ENCODE results near the gene HOXA4.

Gene HOXA4

DNA sequence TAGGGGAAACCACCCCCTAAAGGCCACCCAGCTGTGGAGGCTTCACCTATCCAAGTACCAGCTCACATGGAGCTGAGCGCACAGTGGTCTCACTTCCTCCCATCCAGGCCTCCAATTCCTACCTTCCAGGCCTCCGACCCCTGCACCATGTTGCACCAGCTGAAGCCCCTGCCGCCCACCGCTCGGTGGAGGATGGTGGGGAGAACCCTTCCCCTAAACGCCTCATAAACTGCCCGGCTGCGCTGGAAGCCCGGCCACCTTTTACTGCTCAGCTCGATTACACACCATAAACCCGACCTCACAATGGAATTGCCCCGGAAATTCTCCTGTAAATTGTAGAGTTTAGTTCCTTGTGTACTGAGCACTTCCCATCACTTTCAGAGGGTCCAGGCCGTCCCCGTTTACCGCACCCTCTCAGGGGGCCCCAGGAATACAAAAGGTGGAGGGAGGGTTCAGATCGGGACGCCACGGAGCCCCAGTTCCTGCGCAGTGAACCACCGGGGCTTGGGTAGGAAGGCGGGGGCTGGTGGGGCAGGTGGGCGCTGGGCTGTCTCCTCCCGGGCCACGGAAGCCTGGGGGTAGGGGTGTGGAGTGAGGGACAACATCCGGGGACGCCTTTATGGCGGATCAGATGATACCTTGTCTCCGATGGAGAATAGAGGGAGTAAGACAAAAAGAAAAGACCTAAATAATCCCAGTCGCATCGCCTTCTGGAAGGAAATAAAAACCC is 27.3 kb upstream of the HOXA4 start:
- DNase-seq (ENCODE audit: low read depth) = no peak

- DNase-seq (ENCODE audit: low read depth) = no peak
Measured at GRCh38 chr7:27156916-27157701, 26.6 kb upstream of the HOXA4 start.

DNA sequence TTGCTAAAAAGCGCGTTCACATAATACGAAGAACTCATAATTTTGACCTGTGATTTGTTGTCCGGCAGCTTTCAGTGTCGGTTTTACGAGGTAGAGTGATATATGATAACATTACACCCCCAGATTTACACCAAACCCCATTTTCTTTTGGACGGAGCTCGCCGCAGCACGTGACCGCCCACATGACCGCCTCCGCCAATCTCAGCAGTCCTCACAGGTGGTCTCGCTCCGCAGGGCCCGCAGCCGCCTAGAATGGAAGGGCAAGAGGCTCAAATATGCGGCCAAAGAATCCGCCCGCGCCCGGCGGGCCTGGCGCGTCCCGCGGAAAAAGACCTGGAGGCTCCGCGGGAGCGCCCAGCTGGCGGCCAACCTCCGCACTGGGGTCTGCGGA is 25.9 kb upstream of the HOXA4 start, which contains the start of gene HOXA7:
Gene HOXA7 (minus strand): TSS at position 168 of the 391 bp plus-strand sequence. CDS start 130 bp downstream, at position 38.
- DNase-seq (ENCODE audit: low read depth) = no peak

DNA sequence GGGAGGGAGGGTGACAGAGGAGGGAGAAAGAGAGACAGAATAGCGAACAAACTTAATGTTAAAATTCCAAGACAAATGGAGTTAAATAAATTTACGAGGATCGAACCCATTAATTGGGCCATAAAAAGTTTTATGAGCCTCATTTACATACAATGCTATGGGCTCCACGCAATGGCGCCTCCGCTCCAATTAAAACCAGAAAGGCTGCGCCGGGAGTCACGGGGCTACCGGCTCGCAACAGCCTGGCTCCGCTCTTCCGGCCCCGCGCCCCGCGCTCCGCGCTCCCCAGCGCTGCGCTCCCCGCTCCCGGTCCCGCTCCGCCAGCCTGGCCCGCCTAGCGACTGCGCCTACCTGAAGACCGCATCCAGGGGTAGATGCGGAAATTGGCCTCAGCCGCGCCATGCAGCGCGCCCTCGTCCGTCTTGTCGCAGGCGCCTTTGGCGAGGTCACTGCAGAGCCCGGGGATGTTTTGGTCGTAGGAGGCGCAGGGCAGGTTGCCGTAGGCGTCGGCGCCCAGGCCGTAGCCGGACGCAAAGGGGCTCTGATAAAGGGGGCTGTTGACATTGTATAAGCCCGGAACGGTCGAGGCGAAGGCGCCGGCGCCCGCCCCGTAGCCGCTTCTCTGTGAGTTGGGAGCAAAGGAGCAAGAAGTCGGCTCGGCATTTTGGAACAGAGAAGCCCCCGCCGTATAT is 25.4 kb upstream of the HOXA4 start:
- DNase-seq (ENCODE audit: low read depth) = no peak

GRCh38 chr7:27154901-27155815 is 24.6 kb upstream of the HOXA4 start:
- DNase-seq (ENCODE audit: low read depth) = no peak

DNA sequence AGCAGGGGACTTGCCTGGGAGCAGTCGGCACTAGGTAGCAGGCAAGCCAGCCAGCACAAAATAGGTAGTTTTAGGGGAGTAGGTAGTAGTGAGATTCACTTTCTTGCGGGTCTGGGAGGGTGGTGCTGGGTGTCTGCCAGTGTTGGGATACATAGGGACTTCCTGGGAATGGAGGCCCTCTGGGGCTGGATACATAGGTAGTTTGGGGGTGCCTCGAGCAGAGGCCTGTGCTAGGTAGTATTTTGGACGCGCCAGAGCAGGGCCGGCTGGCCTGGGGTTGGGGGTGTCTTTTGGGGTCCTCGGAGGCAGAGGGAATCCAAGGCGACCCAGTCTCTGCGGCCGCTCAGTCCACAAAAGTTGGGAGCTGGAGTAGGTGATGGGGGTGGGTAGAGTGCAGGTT is 23.8 kb upstream of the HOXA4 start:
- no peak for DNase-seq (ENCODE audit: low read depth)

DNA sequence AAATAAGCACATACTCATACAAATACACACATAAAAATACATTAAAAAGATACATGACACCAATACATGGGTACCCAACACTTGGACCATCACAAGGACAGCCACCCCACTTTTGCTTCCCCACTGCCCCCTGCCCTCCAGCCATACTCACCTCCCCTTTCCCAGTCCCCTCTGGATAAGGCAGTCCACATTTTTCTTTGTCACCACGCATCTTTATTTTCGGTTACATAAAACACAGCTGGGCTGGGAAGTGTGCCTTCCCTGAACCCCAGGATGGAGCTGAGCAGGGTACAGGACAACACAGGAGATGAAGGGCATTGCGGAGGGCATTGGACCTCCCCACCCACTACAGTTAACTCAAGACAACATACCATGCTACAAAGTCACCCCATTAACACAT is 23.0 kb upstream of the HOXA4 start:
- no peak for DNase-seq (ENCODE audit: low read depth)

DNA sequence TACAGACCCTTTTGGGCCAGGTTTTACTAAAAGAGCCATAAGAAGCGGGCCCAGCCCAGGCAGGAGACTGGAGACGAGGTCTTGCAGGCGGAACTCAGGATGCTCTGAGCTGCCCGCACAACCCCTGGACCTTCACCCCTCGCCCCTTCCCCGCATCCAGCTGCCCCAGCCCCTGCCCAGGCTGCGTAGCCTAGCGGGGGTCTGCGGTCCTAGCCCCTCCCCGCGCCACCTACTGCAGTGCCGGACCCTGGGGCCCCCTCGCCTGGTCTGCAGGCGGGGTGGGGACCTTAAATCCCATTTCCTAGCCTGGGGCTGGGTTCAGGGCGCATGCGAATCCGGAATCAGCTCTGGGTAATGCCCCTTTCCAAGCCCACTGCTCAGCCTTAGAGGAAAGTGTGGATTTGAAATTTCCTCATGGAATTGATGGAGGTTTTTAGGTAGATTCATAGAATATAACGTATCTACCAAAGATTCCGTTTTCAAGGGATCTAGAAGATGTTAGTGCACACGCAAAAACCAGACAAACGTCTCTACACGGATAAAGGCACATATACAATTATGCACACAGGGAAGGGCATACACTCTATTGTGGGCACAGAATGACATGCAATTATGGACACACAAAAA is 22.4 kb upstream of the HOXA4 start:
- no peak for DNase-seq (ENCODE audit: low read depth)

GRCh38 chr7:27151931-27152815 is 21.6 kb upstream of the HOXA4 start, which contains the start of gene HOXA3:
TSS of gene HOXA3 (minus strand) at chr7:27152583. CDS start at chr7:27110640, 41,943 bp downstream.
- DNase-seq (ENCODE audit: low read depth) = no peak

DNA sequence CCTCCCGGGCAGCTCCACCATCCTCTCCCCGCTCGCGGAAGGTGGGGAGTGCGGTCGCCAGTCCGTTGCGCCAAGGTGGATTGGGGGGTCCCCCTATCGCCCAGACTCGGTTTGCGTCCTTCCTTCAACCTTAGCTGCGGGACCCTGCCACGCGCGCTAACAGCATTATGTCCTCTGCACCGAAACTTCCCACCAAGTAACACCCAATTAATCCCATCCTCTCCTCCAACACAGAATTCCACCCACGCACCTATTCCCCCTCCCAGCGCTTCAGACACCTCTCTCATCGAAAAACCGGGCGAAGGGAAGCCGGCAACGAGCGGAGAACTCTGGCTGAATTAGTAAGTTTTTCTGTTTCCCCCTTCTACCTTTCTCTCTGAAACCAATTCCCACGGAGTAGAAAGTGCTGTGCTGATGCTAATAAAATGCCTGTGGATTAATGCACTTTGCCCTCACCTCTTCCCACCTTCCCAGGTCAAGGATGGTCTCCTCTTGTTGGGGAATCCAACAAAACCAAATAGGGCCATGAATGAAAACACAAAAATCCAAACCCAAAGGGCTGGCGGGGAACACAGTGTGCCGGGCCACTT is 20.9 kb upstream of the HOXA4 start:
- no peak for DNase-seq (ENCODE audit: low read depth)

DNA sequence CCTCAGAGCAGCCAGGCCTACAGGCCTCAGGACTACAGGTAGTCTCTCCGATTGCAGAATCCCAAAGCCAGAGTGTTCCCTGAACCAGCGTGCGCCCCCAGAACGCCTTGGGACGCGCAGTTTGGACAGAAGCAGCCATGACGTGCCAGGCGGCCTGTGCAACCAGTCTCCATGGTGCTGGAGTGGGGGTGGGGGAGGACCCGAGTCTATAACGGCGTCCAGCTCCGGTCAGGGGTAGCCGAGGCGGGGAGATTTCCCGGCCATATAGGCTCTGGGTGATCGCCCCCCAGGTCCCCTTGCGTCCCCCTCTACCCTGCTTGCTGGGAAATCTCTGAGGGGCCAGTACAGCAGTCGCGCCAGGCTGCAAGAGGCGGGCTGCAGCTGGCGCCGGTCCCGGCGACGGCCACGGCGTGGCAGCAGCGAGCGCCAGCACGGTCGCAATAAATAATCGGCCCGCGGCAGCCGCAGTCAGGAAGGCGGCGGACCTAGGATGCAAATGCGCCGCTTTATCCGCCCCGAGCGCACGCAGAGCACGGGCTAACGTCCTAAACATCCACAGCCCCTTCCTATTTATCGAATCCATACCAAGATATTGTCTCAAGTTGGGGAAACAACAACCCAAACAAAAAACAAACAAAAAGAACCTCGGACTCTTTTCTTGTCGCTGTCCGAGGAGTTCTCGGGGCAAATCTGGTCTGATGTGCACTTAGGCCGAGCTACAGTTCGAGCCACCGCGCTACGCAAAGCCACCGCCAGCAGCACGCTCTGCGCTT is 20.2 kb upstream of the HOXA4 start:
- peak; percentile 29 for DNase-seq (ENCODE audit: low read depth)

GRCh38 chr7:27149842-27150567 is 19.4 kb upstream of the HOXA4 start:
- DNase-seq (ENCODE audit: low read depth) = no peak

- no peak for DNase-seq (ENCODE audit: low read depth)
Measured at GRCh38 chr7:27148756-27149641, 18.4 kb upstream of the HOXA4 start.

DNA sequence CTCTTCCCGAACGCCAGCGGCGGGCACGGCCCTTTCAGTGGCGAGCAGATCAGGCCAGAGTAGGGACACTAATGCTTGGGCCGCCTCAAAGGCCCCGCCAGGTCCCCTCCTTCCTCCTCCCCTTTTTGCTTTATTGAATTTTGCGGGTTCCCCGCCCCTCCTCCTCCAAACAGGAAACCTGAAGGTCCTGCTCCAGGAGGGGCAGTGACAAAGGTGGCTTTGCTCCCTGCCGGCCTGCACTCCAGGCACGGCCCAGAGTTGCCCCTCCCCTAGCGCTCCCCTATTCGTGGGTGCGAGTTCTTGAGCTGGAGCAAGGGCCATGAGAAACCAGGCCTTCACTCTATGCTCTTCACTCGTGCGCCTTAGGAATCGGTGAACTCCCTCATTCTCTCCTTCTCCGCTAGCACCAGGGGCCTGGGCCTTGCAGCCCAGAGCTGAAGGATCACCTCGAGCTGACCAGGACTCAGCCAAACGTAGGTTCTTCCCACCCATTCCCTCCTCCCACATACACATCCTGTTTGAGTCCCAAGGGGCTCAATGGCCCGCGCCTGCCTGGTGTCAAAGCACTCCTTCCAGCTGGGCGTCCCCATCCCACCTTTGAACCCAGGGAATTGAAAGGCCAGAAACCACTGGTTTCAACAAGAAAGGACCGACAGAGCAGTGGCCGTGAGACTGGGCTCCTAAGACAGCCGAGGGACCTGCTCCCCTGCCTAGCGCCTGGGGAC is 17.6 kb upstream of the HOXA4 start:
- no peak for DNase-seq (ENCODE audit: low read depth)

DNA sequence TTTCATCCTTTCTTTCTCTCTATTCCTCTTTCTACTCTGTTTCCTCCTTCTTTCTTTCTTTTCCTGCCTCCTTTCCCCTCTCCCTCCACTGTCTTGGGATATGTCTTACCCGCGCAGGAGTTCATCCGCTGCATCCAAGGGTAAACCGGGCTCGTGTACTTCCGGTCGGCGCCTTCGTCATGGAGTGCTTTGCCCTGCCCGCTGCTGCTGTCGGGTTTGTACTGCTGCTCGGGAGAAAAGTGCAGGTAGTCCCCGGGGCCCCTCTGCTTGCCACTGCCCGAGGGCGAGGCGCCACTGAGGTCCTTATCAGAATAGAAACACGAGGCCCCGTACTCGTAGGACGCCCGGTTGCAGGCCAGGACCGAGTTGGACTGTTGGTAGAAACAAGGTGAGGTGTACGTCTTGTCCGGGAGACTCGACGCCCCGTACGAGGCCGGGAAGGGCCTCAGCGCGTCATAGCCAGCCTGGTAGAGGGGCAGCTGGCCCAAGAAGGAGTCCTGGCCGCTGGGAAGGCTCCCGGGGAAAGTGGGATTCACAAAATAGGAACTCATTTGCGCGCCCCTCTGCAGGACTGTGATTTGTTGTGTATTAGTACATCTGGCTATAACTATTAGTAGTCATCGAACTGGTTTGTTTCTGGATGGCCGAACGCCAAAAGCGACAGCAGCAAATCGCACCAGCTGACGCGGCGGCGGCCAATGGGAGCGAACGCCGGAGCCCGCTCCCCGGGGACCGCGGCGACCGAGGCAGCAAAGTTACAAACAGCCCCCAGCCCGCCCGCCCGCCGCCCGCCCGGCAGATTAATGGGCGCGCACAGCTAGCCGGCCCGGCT is 16.9 kb upstream of the HOXA4 start, which contains the start of gene HOXA6:
Gene HOXA6 (minus strand): TSS at position 576 of the 832 bp plus-strand sequence. CDS start 25 bp downstream, at position 551.
- no peak for DNase-seq (ENCODE audit: low read depth)
